Mucosa of descending colon (tissue), 3 donors: ENCODE results near the gene AANAT. TPM values are rescaled to one million over a fixed set of nuclear protein-coding genes. Genes with fewer than 3 reads are reported as not detected.

ENCODE experiments used
- ATAC-seq: fragments of 200-7000 bp; cut with Tn5 transposase; one replicate; pipeline ENCODE4 v1.9.1; 2020; ENCODE audit warnings: mild to moderate bottlenecking, moderate library complexity
- DNase-seq, 3 donors: peaks; one replicate each; pipeline ENCODE4 v3.0.0-alpha.2; 2020
- H3K36me3 ChIP-seq: fragments of 200-600 bp; one replicate; pipeline ENCODE4 v1.8.0; 2021; ENCODE audit warnings: low read depth, mild to moderate bottlenecking
- H3K4me1 ChIP-seq: fragments of 200-600 bp; one replicate; pipeline ENCODE4 v1.8.0; 2021; ENCODE audit warnings: low read depth, mild to moderate bottlenecking
- H3K4me3 ChIP-seq: fragments of 200-600 bp; one replicate; pipeline ENCODE4 v1.8.0; 2021; ENCODE audit warnings: mild to moderate bottlenecking
- H3K9me3 ChIP-seq: fragments of 200-600 bp; one replicate; pipeline ENCODE4 v1.8.0; 2021; ENCODE audit warnings: mild to moderate bottlenecking
- intact Hi-C, 2 donors: fragments of 100-400 bp; cut with DNase I in 1 of 2; cut with micrococcal nuclease in 1 of 2; formaldehyde crosslinking; loops; one replicate each; pipeline versions ENCODE4 v1.11.0 to v1.11.1; 2022; cut with DNase I, micrococcal nuclease
- total RNA-seq, 3 donors: library from RNA; stranded (reverse); fragmentation: NEBNext Ultra II Directional in 2 of 3; extraction: Animal tissue kit (Norgen Biotek cat#: 25700) in 2 of 3; gene quantifications; one replicate each; pipeline versions ENCODE4 v1.2.1 to v1.2.4, GENCODE V29; 2021 to 2023
- TF ChIP-seq, protein P1 (sequence below): fragments of 200-600 bp; IDR thresholded peaks from one replicate; pipeline ENCODE4 v1.8.0; 2022; ENCODE audit warnings: antibody characterized with exemption, mild to moderate bottlenecking
- donor health status: DM: no; HTN: no; CAD: no; lungs with moderate emphysema.
- donor health status: DM: no; HTN: no; CAD: no.
- donor health status: DM: no; HTN: yes; CAD: no.

Gene AANAT
- total RNA-seq, 3 donors from 2014 or later = not detected

DNA sequence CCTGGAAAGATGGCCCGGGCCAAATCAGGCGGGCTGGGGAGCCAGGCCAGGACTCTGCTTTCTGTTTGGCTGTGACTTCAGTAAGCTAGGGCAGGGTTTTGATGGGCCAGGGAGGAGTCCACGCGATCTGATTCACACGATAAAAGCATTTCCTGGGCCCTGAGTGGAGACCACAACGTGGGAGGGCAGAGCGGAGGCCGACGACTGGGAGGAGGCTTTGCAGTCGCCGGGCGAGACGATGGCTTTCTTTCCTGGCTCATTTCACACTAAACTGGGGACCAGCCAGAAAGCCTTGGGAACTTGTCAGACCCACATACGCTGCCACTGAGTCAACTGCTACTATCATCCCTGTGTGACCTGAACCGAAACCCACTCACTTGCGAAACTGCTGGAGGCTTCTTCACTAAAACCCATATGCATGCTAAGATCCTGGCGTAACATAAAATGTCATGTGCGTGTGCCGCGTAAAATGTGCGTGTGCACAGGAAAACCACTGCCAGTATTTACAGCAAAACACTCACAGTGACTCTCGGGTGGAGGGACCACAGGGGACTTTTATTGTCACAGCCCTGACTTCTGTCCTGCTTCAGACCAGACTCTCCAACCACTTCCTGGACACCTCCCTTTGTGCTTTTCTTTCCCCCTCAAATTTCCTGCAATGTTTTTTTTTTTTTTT lies 48.0 kb downstream of the AANAT start:
- intact Hi-C loops = no loop called here
- ATAC-seq = peak; percentile 79
- Histone ChIP-seq H3K36me3 (no peaks in the 10 kb centered on the region), H3K4me3 (no peak overlapping the region), H3K9me3 (no peaks in the 10 kb centered on the region), H3K4me1 (no peaks in the 10 kb centered on the region)
- DNase-seq = peak; percentile 64 to 81 (median 68)
- TF ChIP-seq, protein P1, sequence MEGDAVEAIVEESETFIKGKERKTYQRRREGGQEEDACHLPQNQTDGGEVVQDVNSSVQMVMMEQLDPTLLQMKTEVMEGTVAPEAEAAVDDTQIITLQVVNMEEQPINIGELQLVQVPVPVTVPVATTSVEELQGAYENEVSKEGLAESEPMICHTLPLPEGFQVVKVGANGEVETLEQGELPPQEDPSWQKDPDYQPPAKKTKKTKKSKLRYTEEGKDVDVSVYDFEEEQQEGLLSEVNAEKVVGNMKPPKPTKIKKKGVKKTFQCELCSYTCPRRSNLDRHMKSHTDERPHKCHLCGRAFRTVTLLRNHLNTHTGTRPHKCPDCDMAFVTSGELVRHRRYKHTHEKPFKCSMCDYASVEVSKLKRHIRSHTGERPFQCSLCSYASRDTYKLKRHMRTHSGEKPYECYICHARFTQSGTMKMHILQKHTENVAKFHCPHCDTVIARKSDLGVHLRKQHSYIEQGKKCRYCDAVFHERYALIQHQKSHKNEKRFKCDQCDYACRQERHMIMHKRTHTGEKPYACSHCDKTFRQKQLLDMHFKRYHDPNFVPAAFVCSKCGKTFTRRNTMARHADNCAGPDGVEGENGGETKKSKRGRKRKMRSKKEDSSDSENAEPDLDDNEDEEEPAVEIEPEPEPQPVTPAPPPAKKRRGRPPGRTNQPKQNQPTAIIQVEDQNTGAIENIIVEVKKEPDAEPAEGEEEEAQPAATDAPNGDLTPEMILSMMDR = no peak

DNA sequence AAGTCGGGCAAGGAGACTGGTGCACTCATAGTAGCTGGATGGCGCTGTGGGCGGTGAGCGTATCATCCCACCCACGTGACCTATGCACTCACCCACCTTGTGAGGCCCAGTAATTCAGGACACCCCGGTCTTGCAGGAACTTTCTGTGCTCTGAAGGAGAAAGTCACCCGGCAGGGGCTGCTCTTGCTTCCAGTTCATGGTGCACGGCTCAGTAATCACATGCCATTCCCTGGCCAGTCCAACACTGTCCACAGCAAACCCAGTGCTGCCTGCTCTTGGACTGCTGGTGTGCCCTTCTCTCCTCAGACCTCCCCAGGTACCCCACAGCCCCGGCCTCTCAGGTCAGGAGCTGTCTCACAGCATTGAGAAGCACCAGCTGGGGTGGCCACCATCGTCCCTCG lies 50.2 kb downstream of the AANAT start:
- intact Hi-C loops = no loop called here
- no peak overlapping the region for H3K4me3 ChIP-seq
- no peak for DNase-seq
- no peaks in the 10 kb centered on the region for H3K4me1 ChIP-seq
- H3K36me3 ChIP-seq = no peaks in the 10 kb centered on the region
- no peaks in the 10 kb centered on the region for H3K9me3 ChIP-seq
- TF ChIP-seq, protein P1 = no peak
- ATAC-seq = no peak

DNA sequence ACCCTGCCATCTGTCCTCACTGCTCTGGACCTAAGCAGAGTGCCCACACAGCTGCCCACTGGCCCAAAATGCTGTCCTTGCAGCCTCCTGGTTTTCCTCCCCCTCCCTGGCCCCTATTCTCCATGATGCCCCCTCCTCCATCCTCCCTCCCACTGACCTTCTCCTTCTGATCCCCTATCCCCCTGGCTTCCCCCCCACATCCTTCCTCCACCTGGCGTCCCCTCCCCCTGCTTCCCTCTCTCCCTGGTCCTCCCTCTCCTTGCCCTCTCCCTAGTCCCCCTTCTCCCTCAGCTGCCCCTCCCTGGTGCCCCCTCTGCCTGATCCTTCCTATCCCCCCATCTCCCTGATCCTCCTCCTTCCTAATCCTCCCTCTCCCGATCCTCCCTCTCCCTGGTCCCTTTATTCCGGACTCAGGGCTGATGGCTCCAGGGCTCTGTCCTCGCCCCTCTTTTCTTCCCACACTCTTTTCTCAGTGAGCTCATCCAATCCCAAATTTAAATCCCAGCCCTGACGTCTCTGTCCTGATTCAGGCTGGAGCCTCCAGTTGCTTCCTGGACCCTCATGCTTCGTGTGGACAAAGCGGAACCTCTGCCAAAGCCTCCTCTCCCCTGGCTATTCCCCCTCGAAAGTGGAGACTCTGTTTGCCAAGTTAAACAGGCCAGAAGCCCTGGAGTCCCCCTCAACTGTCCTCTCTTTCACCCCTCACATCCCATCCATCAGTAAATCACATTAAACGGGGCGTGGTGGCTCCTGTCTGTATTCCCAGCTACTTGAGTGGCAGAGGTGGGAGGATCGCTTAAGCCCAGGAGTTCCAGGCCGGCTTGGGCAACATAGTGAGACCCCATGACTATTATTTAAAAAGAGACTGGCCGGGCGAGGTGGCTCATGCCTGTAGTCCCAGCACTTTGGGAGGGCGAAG lies 51.9 kb downstream of the AANAT start:
- ATAC-seq (no peak), DNase-seq (no peak)
- Histone ChIP-seq H3K4me3 (no peak overlapping the region), H3K4me1 (peaks cover under 1% of the 10 kb centered on the region), H3K36me3 (no peaks in the 10 kb centered on the region), H3K9me3 (no peaks in the 10 kb centered on the region)
- intact Hi-C loops = no loop called here
- TF ChIP-seq, protein P1 = no peak

Other genes with a start within 250 kb of the AANAT start
- 10 to 100 TPM; 11.6 to 45.8 (median 17.5) TPM for gene RNF157, start 227.1 kb upstream of the AANAT start, total RNA-seq
- gene UBALD2, start 202.3 kb upstream of the AANAT start, total RNA-seq = 100 to 1,000 TPM in 1 of 3 donors, 10 to 100 TPM in 2; 46.6 to 132 (median 99.1) TPM
- gene QRICH2, start 159.3 kb upstream of the AANAT start, total RNA-seq = 1 to 10 TPM; 1.6 to 4.7 (median 3.2) TPM
- 10 to 100 TPM; 45.3 to 63.0 (median 61.4) TPM for gene PRPSAP1, start 113.7 kb upstream of the AANAT start, total RNA-seq
- gene SPHK1, start 83.0 kb upstream of the AANAT start, total RNA-seq = 1 to 10 TPM; 1.2 to 5.7 (median 3.3) TPM
- 10 to 100 TPM; 16.2 to 25.0 (median 19.0) TPM for gene UBE2O, start 14.5 kb upstream of the AANAT start, total RNA-seq
- 10 to 100 TPM; 11.2 to 20.8 (median 18.9) TPM for gene RHBDF2, start 33.8 kb downstream of the AANAT start, total RNA-seq
- 10 to 100 TPM; 10.6 to 24.0 (median 15.1) TPM for gene CYGB, start 70.1 kb downstream of the AANAT start, total RNA-seq
- gene PRCD, start 72.4 kb downstream of the AANAT start, total RNA-seq = 1 to 10 TPM; 1.0 to 4.8 (median 1.6) TPM
- 10 to 100 TPM in 1 of 3 donors, 1 to 10 TPM in 2; 3.7 to 11.1 (median 4.3) TPM for gene ST6GALNAC2, start 118.3 kb downstream of the AANAT start, total RNA-seq
- gene ST6GALNAC1, start 176.2 kb downstream of the AANAT start, total RNA-seq = 100 to 1,000 TPM in 2 of 3 donors, 10 to 100 TPM in 1; 90.2 to 363 (median 336) TPM
- 100 to 1,000 TPM in 1 of 3 donors, 10 to 100 TPM in 2; 11.4 to 214 (median 24.5) TPM for gene MXRA7, start 243.4 kb downstream of the AANAT start, total RNA-seq